T-helper 22 cell (primary cell): ENCODE data around the gene TTBK2.
A peak's percentile ranks its signal among the peaks of the same experiment; 100 is the strongest.

ENCODE experiments used
- DNase-seq: peaks from one replicate; pipeline ENCODE4 v3.0.0-alpha.2; 2020; ENCODE audit warnings: low read depth

Gene TTBK2

GRCh38 chr15:42727750-42728381, 192.7 kb downstream of the TTBK2 start:
- DNase-seq = no peak

DNA sequence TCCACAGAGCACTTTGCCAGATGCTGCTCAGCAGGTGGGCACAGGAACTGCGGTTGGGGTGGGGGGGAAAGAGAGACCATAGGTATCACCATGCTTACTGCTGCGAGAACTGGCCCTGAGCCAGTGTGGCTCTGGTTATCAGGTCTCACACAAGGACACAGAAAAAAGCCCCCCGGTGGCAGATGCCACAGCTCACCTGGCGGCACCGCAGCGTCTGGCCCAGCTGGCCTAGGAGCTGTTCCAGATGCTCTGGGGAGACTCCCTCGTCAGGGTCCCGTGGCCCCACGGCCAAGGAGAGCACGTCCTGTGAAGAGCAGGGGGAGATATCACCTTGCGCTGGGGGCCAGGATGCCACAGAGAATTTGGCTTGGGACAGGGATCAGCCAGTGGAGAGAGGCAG, 194.5 kb downstream of the TTBK2 start:
- no peak for DNase-seq

DNA sequence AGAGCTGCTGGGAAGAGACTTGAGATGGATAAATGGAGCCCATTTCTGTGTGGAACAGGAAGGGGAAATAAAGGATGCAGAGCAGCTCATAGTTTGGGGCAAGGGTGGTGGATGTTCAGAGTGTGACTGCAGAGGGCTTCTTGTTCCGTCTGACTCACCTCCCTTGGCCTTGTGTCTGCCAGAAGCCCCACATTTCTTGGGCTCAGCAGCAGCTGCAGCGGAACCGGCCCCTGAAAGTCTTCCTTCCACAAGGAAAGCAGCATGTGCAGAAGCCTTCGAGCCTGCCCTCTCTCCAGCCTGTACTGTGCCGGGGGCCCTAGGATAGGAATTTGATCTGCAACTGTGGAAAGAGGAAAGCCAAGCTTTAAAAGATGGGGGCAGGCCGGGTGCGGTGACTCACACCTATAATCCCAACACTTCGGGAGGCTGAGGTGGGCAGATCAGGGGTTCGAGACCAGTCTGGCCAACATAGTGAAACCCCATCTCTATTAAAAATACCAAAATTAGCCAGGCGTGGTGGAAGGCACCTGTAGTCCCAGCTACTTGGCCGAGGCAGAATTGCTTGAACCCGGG, 195.2 kb downstream of the TTBK2 start:
- DNase-seq = no peak

DNA sequence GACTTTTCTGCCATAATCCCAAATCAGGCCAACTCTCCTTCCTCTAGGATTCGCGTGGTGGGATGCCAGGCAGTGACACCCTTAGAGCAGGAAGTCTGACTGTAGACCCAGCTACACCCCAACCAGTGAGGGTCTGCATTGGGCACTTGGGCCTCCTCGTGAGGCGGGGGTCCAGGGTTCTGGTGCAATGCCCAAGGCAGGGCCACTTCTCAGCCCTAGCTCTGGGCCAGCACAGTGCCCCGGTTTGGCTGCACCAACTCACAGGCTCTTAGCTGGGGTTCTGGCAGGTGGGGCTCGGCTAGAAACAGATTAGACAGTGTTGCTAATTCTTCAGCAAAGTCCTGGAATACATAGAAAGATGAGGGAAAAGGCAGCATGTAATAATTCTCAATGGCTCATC, 196.3 kb downstream of the TTBK2 start:
- DNase-seq = no peak

- DNase-seq = no peak
Observed at GRCh38 chr15:42723068-42723467, 197.5 kb downstream of the TTBK2 start.

DNA sequence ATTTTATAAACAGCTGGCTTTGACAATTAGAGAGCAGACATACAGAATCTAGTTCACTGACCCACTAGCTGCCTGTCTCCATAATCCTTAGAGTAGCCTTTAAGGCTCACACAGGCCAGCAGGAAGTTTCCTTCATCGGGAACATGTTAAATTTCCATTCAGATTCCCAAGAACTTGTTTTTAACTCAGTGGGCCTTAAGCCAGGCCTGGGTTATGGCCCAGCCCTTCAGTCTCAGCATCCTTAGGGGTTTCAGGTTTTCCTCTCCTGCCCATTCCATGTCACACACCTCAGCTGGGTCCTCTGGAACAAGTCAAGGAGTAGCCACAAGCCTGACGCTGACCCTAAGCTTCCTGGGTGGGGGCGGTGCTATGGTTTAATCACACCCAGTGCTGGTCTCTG, 198.7 kb downstream of the TTBK2 start:
- no peak for DNase-seq

- DNase-seq = no peak
Observed at GRCh38 chr15:42721016-42721415, 199.6 kb downstream of the TTBK2 start.

- no peak for DNase-seq
Observed at GRCh38 chr15:42720071-42720470, 200.5 kb downstream of the TTBK2 start.

GRCh38 chr15:42719043-42719442, 201.5 kb downstream of the TTBK2 start:
- DNase-seq = no peak

- no peak for DNase-seq
Observed at GRCh38 chr15:42716626-42717025, 204.0 kb downstream of the TTBK2 start.

DNA sequence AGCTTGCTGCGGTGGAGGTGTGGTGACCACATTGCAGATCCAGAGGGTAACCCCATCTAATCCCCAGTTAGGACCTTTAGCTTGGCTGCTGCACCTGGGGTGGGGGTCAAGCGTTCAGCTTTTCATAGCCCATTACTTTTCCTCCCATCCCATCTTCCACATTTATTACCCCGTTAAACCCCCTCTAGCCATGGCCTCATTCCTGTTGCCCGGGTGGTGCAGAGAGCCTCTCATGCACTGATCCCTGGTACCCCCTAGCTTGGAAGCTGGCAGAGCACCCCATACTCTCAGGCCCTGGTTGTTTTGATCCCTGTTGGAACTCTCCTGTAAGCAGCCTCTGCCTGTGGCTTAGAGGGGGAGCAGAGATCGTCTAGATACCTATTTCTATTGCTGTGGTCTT, 204.5 kb downstream of the TTBK2 start:
- DNase-seq = no peak

DNA sequence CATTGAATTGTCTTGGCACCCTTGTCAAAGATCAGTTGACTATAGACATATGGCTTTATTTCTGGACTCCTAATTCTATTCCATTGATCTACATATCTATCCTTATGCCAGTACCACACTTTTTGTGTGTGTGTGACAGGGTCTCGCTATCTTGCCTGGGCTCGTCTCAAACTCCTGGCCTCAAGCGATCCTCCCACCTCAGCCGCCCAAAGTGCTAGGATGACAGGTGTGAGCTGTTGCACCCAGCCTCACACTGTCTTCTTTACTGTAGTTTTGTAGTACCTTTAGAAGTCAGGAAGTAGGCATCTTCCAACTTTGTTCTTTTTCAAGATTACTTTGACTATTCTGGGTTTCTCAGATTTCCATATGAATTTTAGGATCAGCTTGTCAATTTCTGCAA, 208.0 kb downstream of the TTBK2 start:
- DNase-seq = no peak

DNA sequence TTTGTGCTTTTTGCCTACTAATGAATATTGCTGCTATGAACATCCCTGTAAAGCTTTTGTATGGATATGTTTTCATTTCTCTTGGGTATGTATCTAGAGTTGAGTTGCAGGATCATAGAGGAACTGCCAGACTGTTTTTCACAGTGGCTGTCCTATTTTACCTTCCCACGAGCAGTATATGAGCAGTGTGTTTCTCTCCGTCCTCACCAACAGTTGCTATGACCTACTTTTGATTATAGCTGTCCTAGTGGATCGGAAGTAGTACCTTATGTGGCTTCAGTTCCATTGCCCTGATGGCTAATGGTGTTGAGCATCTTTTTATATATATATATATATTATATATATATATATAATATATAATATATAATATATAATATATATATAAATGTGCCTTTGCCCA, 208.8 kb downstream of the TTBK2 start:
- no peak for DNase-seq

GRCh38 chr15:42710662-42711061, 209.9 kb downstream of the TTBK2 start:
- no peak for DNase-seq

GRCh38 chr15:42707873-42708544, 212.6 kb downstream of the TTBK2 start:
- no peak for DNase-seq

- DNase-seq = no peak
Observed at GRCh38 chr15:42707068-42707467, 213.5 kb downstream of the TTBK2 start.

- no peak for DNase-seq
Observed at GRCh38 chr15:42705336-42705735, 215.2 kb downstream of the TTBK2 start.

DNA sequence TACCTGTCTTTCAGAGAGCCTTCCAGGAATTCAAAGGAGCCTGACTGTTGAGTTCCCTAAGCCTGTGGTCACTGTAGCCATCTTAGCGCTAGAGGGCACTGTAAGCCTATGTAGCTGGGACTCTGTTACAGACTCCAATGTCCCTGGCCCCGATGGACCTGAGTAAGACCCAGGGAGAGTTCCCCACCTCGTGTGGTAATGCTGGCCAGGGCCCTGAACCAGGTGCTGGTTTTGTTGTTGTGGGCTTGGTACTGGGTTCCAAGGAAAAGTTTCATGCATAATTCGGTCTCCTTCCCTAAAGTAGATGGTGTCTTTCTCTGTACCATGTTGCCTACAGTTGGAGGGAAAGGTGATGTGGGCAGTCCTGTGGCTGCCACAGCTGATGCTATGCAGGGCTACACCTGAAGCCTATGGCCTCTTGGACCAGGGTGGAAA, 216.1 kb downstream of the TTBK2 start:
- peak; percentile 20 for DNase-seq

GRCh38 chr15:42696626-42697025, 224.0 kb downstream of the TTBK2 start:
- no peak for DNase-seq

GRCh38 chr15:42695527-42696071, 225.0 kb downstream of the TTBK2 start:
- no peak for DNase-seq

DNA sequence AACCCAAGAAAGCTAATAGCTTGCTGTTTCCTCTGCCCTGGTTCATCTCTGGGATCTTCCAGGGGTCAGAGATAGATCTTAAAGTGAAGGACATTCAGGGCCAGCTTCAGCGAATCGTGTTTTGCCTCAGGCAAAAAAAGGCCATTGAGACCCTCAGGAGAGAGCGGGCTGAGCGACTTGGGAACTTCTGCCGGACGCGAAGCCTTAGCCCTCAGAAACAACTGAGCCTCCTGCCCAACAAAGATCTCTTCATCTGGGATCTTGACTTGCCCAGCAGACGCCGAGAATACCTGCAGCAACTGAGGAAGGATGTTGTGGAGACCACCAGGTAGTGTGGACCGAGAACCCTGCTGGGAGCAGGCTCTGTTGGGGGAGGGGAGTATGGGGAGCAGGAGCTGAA, 226.2 kb downstream of the TTBK2 start:
- DNase-seq = no peak

GRCh38 chr15:42693942-42694341, 226.6 kb downstream of the TTBK2 start:
- DNase-seq = no peak

- no peak for DNase-seq
Observed at GRCh38 chr15:42693496-42693895, 227.1 kb downstream of the TTBK2 start.
